ENCODE results near the gene SSC4D.
"Not testable (repeated sequence)": the region's sequence is repeated elsewhere in the genome, so short reads cannot be mapped to it uniquely, and the experiment has no call there.

The SSC4D gene

GRCh38 chr7:76372984-76373833, 36.3 kb downstream of the SSC4D start:
- H3K4me3 ChIP-seq (replicated peaks; ENCODE audit: low read depth, low read length), result no peak overlapping the region
- DNase-seq (ENCODE audit: low read depth), result peak; percentile 80
- TF ChIP-seq CTCF (IDR thresholded peaks at IDR 0.05; ENCODE audit: low read length, missing control alignments), result no peak

- H3K4me3 ChIP-seq (replicated peaks; ENCODE audit: low read depth, low read length), result no peak overlapping the region
- no peak for DNase-seq (ENCODE audit: low read depth)
- no peak for TF ChIP-seq CTCF (IDR thresholded peaks at IDR 0.05; ENCODE audit: low read length, missing control alignments)
Measured at GRCh38 chr7:76371396-76371795, 38.1 kb downstream of the SSC4D start.

GRCh38 chr7:76369018-76369417, 40.5 kb downstream of the SSC4D start:
- no peak for DNase-seq (ENCODE audit: low read depth)
- H3K4me3 ChIP-seq (replicated peaks; ENCODE audit: low read depth, low read length), result no peak overlapping the region
- TF ChIP-seq CTCF (IDR thresholded peaks at IDR 0.05; ENCODE audit: low read length, missing control alignments), result no peak

- no peak for DNase-seq (ENCODE audit: low read depth)
- no peak overlapping the region for H3K4me3 ChIP-seq (replicated peaks; ENCODE audit: low read depth, low read length)
- no peak for TF ChIP-seq CTCF (IDR thresholded peaks at IDR 0.05; ENCODE audit: low read length, missing control alignments)
Measured at GRCh38 chr7:76368190-76368589, 41.3 kb downstream of the SSC4D start.

GRCh38 chr7:76364198-76364584, 45.3 kb downstream of the SSC4D start:
- peak overlapping the region; percentile 27 for H3K4me3 ChIP-seq (replicated peaks; ENCODE audit: low read depth, low read length)
- TF ChIP-seq CTCF (IDR thresholded peaks at IDR 0.05; ENCODE audit: low read length, missing control alignments), result no peak
- DNase-seq (ENCODE audit: low read depth), result peak; percentile 77

- not testable (repeated sequence) for H3K4me3 ChIP-seq (replicated peaks; ENCODE audit: low read depth, low read length); DNase-seq (ENCODE audit: low read depth)
Measured at GRCh38 chr7:76363754-76364153, 45.7 kb downstream of the SSC4D start.

GRCh38 chr7:76359978-76360638, 49.4 kb downstream of the SSC4D start:
- TF ChIP-seq CTCF (IDR thresholded peaks at IDR 0.05; ENCODE audit: low read length, missing control alignments), result no peak
- DNase-seq (ENCODE audit: low read depth), result no peak
- H3K4me3 ChIP-seq (replicated peaks; ENCODE audit: low read depth, low read length), result no peak overlapping the region

Data from fibroblast of pulmonary artery (primary cell).